LNCaP clone FGC (cell line): ENCODE measurements around the gene CASP7.

Experiments
- DNase-seq: peaks from one replicate; pipeline ENCODE4 v3.0.0-alpha.2; 2011; ENCODE audit warnings: low read depth
- H3K4me3 ChIP-seq: 2 replicates; pipeline ENCODE4 v1.5.1; 2011; ENCODE audit warnings: mild to moderate bottlenecking, low read depth, low read length, control low read depth
- TF ChIP-seq, protein P1 (sequence below): IDR thresholded peaks from 2 replicates; pipeline ENCODE4 v1.5.1; 2012; ENCODE audit warnings: mild to moderate bottlenecking; ENCODE audit not compliant: control insufficient read depth, insufficient read depth; ENCODE audit errors: extremely low read depth

The CASP7 gene

DNA sequence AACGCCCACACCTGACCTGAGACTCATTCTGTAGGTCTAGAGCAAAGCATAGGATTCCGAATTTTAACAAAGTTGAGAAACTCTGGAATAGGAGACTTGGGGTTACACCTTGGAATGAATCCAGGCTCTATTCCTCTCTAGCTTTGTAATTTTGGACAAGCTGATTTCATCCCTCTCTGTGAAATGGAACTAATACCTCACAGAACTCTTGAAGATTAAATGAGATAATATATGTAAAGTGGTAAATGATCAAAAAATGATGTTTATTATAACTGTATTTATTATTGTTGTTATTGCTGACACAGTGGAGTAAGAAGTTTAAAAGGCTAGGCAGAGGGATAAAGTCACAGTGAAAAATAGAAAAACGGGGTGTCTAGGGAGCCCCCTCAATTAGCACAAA, 32.3 kb downstream of the CASP7 start:
- DNase-seq, result no peak
- TF ChIP-seq, protein P1, sequence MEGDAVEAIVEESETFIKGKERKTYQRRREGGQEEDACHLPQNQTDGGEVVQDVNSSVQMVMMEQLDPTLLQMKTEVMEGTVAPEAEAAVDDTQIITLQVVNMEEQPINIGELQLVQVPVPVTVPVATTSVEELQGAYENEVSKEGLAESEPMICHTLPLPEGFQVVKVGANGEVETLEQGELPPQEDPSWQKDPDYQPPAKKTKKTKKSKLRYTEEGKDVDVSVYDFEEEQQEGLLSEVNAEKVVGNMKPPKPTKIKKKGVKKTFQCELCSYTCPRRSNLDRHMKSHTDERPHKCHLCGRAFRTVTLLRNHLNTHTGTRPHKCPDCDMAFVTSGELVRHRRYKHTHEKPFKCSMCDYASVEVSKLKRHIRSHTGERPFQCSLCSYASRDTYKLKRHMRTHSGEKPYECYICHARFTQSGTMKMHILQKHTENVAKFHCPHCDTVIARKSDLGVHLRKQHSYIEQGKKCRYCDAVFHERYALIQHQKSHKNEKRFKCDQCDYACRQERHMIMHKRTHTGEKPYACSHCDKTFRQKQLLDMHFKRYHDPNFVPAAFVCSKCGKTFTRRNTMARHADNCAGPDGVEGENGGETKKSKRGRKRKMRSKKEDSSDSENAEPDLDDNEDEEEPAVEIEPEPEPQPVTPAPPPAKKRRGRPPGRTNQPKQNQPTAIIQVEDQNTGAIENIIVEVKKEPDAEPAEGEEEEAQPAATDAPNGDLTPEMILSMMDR, result no peak
- H3K4me3 ChIP-seq, result no peak overlapping the region

DNA sequence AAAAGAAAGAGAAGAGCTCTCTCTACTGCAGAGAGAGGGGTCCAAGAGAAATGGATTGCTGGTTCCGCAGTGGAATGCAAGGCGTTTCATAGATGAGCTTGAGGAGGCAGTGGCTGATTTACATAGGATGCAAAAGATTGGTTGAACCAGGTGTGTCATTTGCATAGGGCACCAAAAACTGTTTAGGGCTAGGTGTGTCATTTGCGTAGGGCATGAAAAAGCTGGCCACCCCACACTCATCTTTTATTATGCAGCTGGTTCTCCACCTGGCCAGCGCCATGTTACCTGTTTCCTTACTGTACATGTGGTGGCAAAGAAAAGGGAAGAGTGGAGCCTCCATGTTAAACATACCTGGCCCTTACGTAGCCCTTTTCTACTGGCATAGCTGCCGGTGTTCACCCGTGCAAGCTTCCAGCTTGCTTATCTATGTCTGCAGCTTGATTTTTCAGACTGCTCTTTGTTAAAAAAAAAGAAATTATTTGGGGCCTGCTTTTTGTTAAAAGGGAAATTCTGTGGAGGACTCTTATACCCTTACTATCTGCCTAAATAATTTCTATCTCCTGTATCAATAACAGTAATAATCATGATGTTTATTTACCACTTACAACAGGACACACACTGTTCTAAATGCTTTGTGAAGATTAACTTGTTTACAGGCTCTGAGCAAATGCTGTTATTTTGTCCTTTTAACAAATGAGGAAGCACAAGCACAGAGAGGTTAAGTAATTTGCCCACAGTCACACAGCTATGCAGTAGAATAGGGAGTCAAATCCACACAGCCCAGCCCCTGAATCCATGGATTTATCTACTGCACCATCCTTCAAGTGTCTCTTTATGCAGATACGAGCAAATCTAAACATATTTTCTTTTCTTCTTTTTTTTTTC, 33.3 kb downstream of the CASP7 start:
- TF ChIP-seq, protein P1, result no peak
- DNase-seq, result no peak
- H3K4me3 ChIP-seq, result no peak overlapping the region

DNA sequence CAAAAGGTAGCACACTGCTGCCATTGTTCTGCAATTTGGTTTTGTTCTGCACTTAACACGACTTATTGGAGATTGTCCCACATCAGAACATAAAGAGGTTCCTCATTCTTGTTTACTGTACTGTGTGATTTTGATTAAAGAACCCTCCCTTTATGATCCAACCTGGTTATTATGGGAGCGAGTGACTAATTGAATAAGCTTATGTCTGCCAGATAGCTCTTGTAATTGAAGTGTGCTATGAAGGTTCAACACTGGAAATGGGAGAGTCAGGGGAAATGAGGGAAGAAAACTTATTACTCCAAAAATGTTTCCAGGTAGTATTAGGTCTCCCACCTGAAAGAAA, 33.9 kb downstream of the CASP7 start:
- TF ChIP-seq, protein P1, result no peak
- no peak for DNase-seq

DNA sequence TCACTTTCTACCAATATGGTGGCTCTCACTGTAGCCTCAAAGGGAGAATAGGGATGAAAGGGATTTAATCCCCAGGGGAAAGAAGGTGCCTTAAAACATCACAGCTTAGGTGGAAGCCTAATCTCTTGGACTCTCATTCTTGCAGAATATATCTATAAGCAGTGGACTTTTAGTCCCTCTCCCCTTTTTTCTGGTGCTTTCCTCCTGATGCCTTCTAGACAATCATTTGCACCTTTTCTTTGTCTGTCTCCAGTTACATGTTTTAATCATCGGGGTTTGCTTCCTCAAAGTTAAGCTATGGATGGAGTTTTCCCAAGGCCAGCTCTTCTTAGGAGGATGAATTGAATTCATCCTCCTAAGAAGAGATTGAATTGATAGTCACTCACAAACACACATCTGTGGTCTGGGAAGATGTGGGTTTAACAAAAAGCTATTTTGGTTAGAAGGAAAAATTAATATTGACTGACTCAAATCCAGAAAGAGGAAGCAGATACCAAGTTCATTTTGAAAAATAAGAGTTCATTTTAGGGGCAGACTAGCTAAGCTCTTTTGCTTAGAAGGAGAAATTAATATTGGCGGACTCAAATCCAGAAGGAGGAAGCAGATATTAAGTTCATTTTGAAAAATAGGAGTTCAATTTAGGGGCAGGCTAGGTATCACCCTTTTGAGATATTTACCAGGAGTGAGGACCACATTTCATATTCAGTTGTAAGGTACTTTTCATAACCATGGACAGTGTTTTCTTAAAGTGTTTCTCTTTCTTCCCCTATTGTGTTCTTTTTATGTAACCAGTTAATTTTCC, 36.6 kb downstream of the CASP7 start:
- H3K4me3 ChIP-seq, result no peak overlapping the region
- no peak for DNase-seq
- TF ChIP-seq, protein P1, result no peak

More for the DNA sequence above, 33.9 kb downstream of the CASP7 start:
- no peak overlapping the region for H3K4me3 ChIP-seq

DNA sequence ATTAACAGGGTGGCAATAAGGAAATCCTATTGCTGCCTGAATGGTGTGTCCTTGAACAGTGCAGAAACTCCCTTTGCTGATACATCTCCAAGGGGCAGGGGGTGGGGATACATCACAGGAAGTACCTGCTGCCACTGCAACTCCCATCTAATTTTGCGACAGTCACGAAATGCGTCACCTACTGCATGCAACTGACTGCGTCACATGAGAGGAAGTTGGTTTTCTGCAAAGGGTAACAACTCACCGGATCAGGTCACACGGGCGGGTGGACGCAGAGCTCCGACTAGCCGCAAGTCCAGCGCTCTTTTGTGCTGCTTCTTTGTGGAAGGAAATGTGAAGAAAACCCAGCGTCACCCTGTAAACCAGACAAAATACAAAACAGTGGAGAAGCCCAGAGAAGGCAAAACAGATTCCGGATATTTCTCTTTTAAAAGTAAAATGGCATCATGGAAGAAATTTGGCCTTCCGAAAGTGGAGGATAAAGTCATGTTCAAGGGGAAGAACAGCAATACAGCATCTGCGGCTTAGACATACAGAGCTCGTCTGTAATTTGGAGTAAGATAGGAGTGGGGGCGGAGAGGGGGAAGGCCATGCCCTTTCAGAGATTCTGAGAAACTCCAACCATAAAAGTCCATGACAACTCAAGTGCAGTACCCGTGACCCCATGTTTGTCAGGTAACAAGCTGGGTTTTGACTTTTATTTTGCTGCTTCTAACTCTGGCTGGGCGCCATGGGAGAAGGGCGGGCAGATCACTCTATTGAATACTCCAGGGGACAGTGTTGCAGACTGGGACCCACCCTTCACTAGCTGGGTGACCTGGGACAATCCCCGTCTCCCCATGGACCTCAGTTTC, 39.5 kb downstream of the CASP7 start:
- DNase-seq, result no peak
- H3K4me3 ChIP-seq, result no peak overlapping the region
- TF ChIP-seq, protein P1, result no peak

DNA sequence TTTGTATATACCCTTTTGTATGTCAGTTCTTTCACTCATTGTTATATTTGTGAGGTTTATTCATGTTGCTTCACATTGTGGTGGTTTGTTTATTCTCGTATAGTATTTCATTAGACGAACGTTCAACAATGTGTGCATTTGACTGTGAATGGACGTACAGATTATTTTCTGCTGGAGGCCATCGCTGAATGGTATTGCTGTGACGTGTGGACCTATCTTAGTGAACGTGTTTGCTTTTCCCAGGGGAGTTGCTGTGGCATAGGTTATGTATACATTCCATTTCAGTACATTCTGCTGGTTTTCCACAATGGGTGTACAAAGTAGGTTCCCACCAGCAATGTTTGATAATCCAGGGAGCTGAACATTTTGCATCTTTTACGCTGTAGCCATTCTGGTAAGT, 40.7 kb downstream of the CASP7 start:
- no peak overlapping the region for H3K4me3 ChIP-seq
- DNase-seq, result no peak
- TF ChIP-seq, protein P1, result no peak
